HFF-Myc (cell line): ENCODE measurements around the gene BBS4.

Source experiments
- DNase-seq: peaks from one replicate; pipeline ENCODE4 v3.0.0-alpha.2; 2011; ENCODE audit warnings: low read depth; ENCODE audit errors: extremely low read depth
- H3K4me3 ChIP-seq: replicated peaks from 2 replicates; pipeline ENCODE4 v1.5.1; 2011; ENCODE audit warnings: low read depth, mild to moderate bottlenecking, control low read depth, low read length
- CTCF ChIP-seq: IDR thresholded peaks from 2 replicates; pipeline ENCODE4 v1.5.1; 2012; ENCODE audit warnings: mild to moderate bottlenecking, low read depth, low read length, control low read depth; ENCODE audit errors: missing control alignments

BBS4 gene

DNA sequence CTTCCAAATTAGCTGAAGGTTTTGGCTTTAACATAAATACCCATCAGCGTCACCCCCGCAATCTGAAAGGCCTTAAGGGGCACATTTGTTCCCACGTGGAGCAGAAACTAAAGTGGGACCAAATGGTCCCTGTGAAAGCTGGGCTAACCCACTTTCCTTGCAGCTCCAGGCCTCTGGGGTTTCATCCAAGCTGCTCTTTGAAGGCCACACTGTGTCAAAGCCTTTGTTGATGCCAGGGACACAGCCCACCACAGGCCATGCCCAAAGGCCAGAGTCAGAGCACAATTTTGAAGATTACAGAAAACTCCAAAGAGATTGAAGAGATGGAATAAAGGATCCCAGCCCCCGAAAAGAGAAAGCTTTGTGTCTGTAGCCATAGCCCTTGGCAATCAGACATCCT is 100.2 kb downstream of the BBS4 start:
- no peak for TF ChIP-seq CTCF
- no peak for DNase-seq

DNA sequence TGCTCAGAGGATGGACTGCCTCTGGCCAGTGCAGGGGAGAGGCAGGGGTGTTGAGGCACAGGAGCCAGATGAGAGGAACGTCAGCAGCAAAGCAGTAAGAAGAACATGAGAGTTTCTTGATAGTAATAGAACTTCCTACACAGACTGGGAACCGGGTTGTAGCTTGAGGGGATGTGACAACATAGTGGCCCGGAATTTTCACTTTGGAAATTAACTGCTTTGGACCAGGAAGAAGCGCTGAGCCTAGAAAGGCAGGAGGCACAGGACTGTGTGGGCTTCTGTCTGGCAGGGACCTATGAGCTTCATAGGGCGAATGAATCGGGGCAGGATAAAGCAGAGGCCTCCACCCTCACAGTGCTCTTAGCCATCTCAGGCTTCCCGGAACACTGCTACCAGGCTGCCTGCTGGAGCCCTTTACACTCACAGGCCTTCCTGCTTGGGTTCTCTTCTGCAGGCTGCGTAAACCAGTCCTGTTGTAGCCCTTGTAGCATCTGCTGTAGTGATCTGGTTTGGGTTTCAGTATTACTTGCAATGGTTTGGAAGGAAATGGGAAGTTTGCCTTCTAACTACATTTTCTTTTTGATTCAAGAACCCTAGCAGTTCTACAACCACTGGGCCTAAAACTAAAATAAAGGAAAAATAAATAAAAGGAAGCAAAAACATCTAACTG is 100.8 kb downstream of the BBS4 start:
- no peak for DNase-seq
- H3K4me3 ChIP-seq = no peak overlapping the region
- TF ChIP-seq CTCF = no peak

More for the DNA sequence above, 100.2 kb downstream of the BBS4 start:
- H3K4me3 ChIP-seq = no peak overlapping the region

- DNase-seq = no peak
- TF ChIP-seq CTCF = no peak
Measured at GRCh38 chr15:72787526-72787925, 101.5 kb downstream of the BBS4 start.

More at GRCh38 chr15:72787526-72787925, 101.5 kb downstream of the BBS4 start:
- no peak overlapping the region for H3K4me3 ChIP-seq
